HL-60 (cell line): ENCODE measurements around the gene RPAP3.
"Not testable (repeated sequence)": the region's sequence is repeated elsewhere in the genome, so short reads cannot be mapped to it uniquely, and the experiment has no call there.

Source experiments
- REST ChIP-seq: IDR thresholded peaks from 2 replicates; pipeline ENCODE4 v1.6.1; 2012; ENCODE audit warnings: low read depth; ENCODE audit not compliant: insufficient replicate concordance
- TF ChIP-seq, protein P1 (sequence below): IDR thresholded peaks from one replicate; pipeline ENCODE4 v1.5.1; 2011; ENCODE audit warnings: low read length, control low read depth, inconsistent platforms; ENCODE audit not compliant: insufficient read depth

DNA sequence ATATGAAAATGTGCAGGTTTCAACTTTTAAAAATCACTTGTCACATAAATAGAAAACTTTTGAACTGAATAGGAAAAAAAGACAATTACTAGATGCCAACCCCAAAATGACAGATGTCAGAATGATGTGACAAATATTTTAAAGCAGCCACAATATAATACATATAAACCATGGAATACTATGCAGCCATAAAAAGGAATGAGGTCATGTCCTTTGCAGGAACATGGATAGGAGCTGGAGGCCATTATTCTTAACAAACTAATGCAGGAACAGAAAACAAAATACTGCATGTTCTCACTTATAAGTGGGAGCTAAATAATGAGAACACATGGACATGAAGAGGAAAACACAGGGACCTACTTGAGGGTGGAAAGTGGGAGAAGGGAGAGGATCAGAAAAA lies 70.1 kb downstream of the RPAP3 start:
- TF ChIP-seq, protein P1, sequence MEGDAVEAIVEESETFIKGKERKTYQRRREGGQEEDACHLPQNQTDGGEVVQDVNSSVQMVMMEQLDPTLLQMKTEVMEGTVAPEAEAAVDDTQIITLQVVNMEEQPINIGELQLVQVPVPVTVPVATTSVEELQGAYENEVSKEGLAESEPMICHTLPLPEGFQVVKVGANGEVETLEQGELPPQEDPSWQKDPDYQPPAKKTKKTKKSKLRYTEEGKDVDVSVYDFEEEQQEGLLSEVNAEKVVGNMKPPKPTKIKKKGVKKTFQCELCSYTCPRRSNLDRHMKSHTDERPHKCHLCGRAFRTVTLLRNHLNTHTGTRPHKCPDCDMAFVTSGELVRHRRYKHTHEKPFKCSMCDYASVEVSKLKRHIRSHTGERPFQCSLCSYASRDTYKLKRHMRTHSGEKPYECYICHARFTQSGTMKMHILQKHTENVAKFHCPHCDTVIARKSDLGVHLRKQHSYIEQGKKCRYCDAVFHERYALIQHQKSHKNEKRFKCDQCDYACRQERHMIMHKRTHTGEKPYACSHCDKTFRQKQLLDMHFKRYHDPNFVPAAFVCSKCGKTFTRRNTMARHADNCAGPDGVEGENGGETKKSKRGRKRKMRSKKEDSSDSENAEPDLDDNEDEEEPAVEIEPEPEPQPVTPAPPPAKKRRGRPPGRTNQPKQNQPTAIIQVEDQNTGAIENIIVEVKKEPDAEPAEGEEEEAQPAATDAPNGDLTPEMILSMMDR: not testable (repeated sequence)
- not testable (repeated sequence) for TF ChIP-seq REST
